HG03378 (cell line): ENCODE measurements around the gene NUDT22.
"Not testable (repeated sequence)": the region's sequence is repeated elsewhere in the genome, so short reads cannot be mapped to it uniquely, and the experiment has no call there.

Experiments
- ATAC-seq: cut with Tn5 transposase; IDR thresholded peaks from one replicate; pipeline ENCODE4 v1.9.1; 2021; ENCODE audit warnings: mild to moderate bottlenecking, moderate library complexity; ENCODE audit not compliant: unreplicated experiment

Gene NUDT22

GRCh38 chr11:64241241-64241490 is 15.1 kb downstream of the NUDT22 start:
- ATAC-seq, result peak; percentile 51

- ATAC-seq, result peak; percentile 5
Measured at GRCh38 chr11:64241491-64242374, 15.7 kb downstream of the NUDT22 start.

- ATAC-seq, result no peak
Measured at GRCh38 chr11:64243236-64243854, 17.3 kb downstream of the NUDT22 start.

- ATAC-seq, result no peak
Measured at GRCh38 chr11:64244107-64244506, 18.0 kb downstream of the NUDT22 start.

- ATAC-seq, result no peak
Measured at GRCh38 chr11:64244966-64245365, 18.9 kb downstream of the NUDT22 start.

GRCh38 chr11:64245401-64245796 is 19.3 kb downstream of the NUDT22 start:
- no peak for ATAC-seq

- no peak for ATAC-seq
Measured at GRCh38 chr11:64245797-64246620, 19.9 kb downstream of the NUDT22 start.

- not testable (repeated sequence) for ATAC-seq
Measured at GRCh38 chr11:64246621-64246870, 20.5 kb downstream of the NUDT22 start.

- no peak for ATAC-seq
Measured at GRCh38 chr11:64246871-64247728, 21.0 kb downstream of the NUDT22 start, which contains the start of gene PPP1R14B. TSS of gene PPP1R14B (minus strand) at chr11:64246943. CDS start at chr11:64246673, 270 bp downstream.

GRCh38 chr11:64247729-64248531 is 21.9 kb downstream of the NUDT22 start:
- no peak for ATAC-seq

GRCh38 chr11:64248578-64248977 is 22.5 kb downstream of the NUDT22 start:
- ATAC-seq, result no peak

GRCh38 chr11:64249038-64249437 is 23.0 kb downstream of the NUDT22 start:
- no peak for ATAC-seq

GRCh38 chr11:64249563-64250414 is 23.7 kb downstream of the NUDT22 start:
- ATAC-seq, result no peak

GRCh38 chr11:64250415-64251015 is 24.4 kb downstream of the NUDT22 start:
- no peak for ATAC-seq

GRCh38 chr11:64251016-64251752 is 25.1 kb downstream of the NUDT22 start, which contains the start of gene PLCB3:
TSS of gene PLCB3 (plus strand) at chr11:64251530. CDS start at chr11:64251650, 120 bp downstream.
- no peak for ATAC-seq

GRCh38 chr11:64251753-64252002 is 25.6 kb downstream of the NUDT22 start:
- no peak for ATAC-seq

- no peak for ATAC-seq
Measured at GRCh38 chr11:64252003-64252872, 26.2 kb downstream of the NUDT22 start.
